Measurements from ENCODE around the gene P2RX2.

P2RX2 gene

DNA sequence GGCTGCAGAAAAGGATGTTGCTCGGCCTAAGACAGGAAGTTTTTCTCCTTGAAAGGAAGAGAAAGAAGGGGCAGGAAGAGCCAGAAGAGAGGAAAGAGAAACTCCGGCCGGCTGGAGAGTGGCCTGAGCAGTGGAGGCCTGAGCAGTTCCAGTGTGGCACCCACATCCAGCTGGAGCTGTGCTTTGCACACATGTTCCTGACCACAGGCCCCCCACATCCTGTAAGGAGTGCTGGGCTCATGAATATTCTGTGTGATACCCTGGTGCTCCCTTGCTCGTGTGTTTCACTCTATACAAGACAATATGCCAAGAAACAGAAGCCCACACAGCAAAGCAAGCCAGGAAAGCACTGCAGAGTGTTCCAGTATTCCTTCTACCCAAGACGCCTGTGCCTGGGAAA is 41.5 kb downstream of the P2RX2 start:
- DNase-seq (ENCODE audit: low read depth in 2 of 2, low spot score in 1 of 2), result no peak

DNA sequence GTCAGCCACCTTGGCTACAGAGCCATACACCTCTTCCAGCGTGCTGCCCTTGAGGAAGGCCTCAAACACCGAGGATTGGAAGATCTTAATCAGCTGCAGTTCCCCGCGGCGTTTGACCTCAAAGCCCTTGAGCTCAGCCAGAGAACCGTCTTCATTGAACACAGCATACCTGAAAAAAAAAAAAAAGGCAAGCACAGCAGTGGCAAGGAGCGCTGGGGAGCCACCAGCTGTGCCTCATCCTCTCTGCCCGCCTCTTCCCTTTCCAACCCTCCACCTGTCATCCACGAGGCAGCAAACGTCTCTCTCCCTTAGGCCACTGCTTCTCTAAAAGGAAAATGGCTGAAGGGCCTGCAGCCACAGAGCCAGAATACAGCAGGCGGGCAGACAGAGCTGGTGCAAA is 42.4 kb downstream of the P2RX2 start:
- no peak for DNase-seq (ENCODE audit: low read depth in 2 of 2, low spot score in 1 of 2)

DNA sequence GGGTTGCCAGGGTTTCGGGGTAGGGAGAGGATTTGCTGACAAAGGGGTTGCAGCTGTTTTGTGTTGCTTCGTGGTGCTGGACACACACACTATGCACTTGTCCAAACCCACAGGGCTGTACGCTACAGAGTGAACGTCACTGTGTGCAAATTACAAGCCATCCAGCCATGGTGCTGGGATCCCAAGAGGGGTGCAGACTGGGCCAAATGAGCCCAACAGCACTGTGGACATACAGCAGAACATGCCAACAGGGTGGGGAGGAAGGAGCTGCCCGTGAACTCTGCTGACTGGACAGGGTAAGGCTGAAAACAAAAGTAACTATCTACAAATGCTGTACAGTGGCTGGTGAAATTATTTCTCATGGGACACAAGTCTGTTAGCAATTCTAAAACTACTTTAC is 43.4 kb downstream of the P2RX2 start:
- no peak for DNase-seq (ENCODE audit: low read depth in 2 of 2, low spot score in 1 of 2)

DNA sequence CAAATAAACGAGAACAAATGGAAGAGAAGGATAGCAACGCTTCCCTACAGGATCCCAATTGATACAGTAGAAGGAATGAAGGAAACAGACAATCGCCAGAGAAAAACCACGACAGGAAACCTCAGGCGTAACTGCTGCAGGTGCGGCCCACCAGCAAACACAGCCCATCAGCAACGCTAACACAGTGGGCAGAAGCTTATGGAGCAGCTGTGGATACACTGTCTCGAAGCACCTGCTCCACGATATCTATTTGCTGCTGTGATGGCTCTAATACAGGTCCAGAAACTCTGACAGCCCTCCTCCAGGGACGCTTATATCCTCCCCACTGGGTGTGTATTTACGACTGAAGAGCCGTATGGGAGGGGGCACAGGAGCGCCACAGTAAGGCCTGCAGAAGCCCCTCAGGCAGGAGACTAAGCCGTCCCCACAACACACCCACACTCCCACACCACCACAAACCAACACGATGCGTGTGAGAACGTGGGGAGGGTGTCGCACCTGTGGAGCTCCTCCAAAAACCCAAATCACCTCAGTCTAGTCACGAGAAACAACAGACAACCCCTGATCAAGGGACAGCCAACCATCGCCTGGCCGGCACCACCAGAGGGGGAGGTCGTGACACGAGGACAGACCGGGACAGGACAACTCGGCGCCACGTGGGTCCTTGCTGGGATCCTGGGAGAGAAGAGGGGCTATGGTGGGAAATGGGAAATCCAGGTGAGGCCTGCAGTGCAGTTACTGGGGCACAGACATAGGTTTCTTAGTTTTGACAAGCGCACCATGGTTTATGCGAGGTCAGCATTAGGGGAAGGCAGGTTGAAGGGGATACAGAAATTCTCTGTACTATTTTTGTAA is 44.6 kb downstream of the P2RX2 start:
- no peak for DNase-seq (ENCODE audit: low read depth in 2 of 2, low spot score in 1 of 2)

DNA sequence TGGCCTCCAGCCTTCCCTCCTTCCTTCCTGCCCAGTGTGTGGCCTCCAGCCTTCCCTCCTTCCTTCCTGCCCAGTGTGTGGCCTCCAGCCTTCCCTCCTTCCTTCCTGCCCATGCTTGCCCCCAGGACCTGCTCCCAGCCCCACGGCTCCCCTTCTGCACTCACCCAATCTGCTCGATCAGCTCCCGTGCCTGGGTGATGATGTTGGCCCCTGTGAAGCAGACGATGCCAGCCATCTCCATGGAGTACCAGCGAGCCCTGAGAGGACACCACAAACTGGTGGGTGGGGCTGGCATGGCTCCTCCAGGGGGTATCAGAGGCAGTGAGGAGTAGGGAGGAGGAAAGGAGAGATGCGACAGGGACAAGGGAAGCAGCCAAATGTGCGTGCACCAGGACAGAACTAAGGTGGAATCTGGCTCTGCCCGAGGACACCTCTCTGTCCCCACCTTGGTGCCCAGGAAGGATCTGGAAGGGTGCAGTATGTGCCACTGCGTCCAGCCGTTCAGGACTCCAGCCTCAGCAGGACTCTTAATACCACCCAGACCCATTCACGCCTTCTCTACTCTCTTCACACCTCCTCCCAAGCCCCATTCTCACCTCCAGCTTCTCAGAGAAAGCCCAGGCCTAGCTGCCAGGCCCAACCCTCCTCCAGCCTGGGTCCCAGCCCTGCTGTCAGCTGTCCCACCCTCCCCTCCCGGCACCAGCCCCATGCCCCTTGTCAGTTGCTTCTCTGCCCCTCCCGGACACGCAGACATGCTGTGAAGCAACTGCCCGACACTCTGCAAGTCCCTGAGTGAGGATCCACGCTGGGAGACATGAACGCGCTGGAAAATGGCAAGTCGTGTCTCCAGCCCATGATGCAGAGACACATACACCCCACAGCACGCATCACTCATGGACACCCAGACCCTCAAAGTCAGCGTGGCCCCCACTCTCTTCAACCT is 45.9 kb downstream of the P2RX2 start:
- no peak for DNase-seq (ENCODE audit: low read depth in 2 of 2, low spot score in 1 of 2)

DNA sequence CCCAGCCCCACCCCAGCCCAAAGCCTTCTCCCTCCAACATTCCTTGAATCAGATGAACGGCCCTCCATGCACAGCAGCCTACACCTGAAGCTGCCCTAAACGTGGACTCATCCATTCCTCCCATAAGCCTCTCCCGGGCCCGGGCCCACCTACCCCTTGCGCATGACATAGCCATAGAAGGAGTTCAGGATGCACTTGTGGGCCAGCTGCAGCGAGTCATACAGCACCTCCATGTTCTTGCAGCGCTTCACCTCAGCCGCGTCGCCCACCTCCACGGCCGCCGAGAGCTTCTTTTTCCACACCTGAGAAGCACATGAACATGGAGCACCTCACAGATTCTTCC is 46.5 kb downstream of the P2RX2 start:
- no peak for DNase-seq (ENCODE audit: low read depth in 2 of 2, low spot score in 1 of 2)

DNA sequence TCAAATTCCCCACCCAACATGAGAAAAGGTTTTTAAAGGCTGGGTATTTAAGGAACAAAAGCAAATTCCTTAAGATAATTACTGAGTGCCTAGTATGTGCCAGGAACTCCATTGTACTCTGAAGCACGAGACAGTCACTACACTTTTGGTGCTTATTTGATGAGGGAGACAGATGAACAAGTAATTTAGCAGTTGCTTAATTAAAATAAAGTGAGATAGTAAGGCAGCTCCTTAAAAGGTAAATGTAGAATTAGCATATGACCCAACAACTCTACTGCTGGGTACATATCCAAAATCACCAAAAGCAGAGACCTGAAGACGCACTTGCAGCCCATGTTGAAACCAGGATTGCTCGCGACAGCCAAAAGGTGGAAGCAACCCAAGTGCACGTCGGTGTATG is 47.2 kb downstream of the P2RX2 start:
- DNase-seq (ENCODE audit: low read depth in 2 of 2, low spot score in 1 of 2), result no peak

DNA sequence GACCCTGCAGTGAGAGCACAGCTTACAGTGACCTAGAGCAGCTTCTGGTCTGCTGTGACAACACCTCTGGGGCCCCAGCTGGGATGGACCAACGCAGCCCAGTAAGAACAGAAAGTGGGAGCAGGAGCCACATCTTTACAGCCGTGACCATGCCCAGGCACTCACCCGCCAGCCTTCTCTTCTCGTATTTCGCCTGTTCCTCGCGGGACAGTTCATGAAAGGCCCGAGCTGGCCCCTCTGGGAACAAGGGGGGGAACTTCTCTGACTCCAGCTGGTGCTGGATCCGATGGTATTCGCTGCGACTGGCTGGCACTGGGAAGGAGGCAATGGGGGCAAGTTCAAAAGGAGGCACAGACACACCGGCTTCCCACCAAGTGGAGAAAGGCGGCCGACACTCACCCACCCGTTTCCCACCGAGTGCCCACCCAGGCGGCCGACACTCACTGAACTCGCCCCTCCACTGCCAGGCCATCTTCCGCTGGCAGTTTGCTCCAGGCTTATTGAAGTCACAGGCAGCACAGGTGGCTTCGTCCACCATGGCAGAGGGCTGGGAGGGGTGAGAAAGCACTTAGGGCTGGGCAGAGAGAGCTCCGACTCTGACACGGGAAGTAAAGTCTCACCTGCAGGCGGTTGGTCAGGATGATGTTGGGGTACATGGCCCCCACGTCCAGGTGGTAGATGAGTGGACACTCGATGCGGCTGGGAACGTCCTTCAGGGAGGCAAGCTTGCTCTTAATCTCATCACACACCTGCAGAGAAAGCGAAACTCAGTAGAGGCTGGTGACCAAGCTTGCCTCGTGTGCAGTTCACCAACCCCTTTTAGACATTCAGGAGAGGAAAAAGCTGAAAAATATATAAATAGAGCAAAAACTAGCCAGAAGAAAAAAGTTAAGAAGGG is 49.9 kb downstream of the P2RX2 start:
- no peak for DNase-seq (ENCODE audit: low read depth in 2 of 2, low spot score in 1 of 2)

DNA sequence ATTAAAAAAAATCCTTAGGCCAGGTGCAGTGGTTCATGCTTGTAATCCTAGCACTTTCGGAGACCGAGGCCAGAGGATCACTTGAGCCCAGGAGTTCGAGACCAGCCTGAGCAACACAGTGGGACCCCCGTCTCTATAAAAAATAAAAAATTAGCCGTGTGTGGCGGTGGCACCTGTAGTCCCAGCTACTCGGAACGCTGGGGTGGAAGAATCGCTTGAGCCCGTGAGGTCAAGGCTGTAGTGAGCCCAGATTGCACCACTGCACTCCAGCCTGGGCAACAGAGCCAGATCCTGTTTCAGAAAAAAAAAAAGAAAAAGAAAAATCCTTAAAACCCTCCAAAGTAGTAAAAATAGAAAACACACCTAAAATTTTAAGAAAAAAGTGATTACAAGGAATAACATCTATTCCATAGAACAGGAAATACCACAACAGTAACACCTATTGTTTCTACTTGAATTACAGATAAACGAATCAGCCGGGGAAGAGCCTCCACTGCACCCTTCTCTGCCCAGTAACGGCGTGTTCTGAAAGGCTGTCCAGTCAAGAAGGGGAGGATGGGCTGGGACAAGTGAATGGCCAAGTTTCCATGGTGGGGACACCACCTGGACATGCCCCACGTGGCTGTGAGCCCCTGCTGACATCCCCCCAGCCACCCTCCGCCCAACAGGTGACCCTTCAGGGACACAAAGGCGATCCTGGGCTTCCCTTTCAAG is 50.7 kb downstream of the P2RX2 start:
- DNase-seq (ENCODE audit: low read depth in 2 of 2, low spot score in 1 of 2), result no peak

Measured in stimulated activated CD8-positive, alpha-beta memory T cell treated with anti-CD3 and anti-CD28 coated beads, Interleukin-4, amount 100 ng/mL, for 4 hours (primary cell).